GOT3 (cell line): ENCODE measurements around the gene INPP5F.
"Not testable (repeated sequence)": the region's sequence is repeated elsewhere in the genome, so short reads cannot be mapped to it uniquely, and the experiment has no call there.

Experiments used
- DNase-seq: peaks from one replicate; lab custom pipeline; 2025; ENCODE audit warnings: mixed read lengths; lab: John Stamatoyannopoulos, UW

INPP5F gene

DNA sequence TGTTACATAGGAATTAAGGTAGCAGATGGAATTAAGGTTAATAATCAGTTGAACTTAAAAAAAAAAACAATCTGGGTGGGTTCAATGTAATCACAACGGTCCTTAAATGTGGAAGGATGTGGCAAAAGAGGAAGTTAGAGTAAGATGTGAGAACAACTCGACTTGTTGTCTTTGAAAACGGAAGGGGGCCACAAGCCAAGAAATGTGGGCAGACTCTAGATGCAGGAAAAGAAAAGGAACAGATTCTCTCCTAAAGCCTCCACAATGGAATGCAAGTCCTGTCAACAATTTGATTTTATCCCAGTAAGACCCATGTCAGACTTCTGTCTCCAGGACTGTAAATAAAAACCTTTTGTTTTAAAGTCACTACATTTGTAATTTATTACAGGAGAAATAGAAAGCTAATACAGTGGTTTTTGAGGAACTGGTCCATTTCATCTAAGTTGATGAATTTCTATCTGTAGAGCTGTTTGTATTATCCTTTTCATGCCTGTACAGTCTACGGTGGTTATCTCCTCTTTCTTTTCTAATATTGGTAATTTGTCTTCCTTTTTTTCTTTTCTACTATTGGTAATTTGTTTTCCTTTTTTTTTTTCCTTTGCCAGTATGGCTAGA is 138.2 kb downstream of the INPP5F start:
- no peak for DNase-seq

DNA sequence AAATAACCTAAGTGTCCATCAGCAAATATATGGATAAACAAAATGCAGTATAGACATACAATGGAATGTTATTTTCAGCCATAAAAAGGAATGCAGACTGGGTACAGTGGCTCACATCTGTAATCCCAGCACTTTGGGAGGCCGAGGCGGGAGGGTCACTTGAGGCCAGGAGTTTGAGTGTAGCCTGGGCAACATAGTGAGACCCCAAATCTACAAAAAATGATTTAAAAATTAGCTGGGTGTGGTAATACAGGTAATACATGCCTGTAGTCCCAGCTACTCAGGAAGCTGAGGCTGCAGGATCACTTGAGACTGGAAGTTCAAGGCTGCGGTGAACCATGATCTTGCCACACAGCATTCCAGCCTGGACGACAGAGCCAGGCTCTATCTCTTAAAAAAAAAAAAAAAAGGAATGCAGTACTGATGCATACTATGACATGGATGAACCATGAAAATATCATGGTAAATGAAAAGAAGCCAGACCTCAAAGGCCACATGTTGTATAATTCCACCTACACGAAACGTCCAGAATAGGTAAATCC is 139.9 kb downstream of the INPP5F start:
- no peak for DNase-seq

DNA sequence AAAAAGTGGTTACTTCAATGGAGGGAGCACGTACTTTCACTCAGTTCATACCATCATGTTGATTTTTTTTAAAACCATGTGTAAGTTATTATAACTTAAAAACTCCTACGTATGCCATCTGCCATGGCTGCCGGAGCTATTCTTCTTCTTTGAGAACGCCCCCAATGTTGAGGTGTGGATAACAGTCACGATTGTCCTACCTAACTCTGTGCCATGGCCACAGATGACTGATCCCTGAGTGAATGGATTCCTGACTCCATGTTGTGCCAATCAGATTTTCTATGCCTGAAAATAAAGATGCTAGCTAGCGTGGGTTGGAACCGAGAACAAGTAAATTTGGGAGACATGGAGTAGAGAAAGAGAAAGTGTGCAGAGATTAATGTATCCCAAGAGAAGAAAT is 141.5 kb downstream of the INPP5F start:
- no peak for DNase-seq

DNA sequence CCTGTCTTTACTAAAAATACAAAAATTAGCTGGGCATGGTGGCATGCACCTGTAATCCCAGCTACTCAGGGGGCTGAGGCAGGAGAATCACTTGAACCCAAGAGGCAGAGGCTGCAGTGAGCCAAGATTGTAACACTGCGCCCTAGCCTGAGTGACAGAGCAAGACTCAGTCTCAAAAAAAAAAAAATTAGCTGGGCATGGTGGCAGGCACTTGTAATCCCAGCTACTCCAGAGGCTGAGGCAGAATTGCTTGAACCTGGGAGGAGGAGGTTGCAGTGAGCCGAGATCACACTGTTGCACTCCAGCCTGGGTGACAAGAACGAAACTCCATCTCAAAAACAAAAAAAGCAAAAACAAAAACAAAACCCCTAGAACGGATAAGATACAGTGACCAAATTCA is 143.5 kb downstream of the INPP5F start:
- not testable (repeated sequence) for DNase-seq

DNA sequence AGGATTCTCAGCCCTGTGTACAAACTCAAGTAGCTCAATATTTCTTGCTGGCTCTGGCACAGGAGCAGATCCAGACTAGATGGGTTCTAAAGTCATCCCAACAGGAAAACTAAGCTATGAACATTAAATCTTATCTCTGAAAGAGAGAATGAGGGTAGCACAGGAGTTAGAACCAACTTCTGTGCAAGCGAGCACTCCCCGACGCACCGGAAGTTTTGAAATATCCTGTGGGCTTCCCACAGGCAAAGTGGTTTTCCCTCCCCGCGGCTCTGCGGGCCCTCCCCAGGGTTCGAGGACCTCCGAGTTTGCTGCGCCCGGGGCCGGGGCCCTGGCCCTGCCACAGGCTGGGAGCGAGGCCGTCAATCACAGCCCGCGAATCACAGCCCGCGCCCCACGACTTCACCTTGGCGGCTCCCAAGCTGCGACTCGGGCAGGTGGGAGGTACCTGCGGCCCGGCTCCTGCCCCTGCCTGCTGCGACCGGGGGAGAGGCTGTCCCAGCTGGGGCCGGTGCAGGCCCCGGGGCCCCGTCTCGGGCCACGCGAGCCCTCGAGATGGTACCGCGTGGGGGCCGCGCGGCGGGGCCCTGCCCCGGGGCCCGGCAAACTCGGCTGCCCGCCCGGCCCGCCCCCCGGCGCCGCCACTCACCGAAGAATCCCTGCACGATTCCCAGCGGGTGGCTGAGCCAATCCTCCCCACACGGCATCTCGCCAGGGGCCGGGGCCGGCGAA is 146.2 kb downstream of the INPP5F start:
- DNase-seq, result no peak

DNA sequence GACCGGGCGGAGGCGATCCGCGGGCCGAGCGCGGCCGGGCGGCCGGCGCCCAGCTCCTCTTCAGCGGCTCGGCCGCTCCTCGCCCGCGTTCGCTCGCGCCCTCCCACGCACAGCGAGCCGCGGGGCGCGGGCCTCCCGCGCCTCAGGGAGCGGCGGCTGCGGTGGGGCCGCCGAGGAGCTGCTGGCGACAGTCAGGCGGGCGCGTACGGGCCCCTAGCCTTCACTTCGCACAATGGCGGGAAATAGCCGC is 146.7 kb downstream of the INPP5F start, which contains the start of gene MCMBP:
MCMBP (minus strand) TSS at position 234 of the 250 bp plus-strand sequence. CDS start 259 bp downstream, outside the sequence.
- no peak for DNase-seq

DNA sequence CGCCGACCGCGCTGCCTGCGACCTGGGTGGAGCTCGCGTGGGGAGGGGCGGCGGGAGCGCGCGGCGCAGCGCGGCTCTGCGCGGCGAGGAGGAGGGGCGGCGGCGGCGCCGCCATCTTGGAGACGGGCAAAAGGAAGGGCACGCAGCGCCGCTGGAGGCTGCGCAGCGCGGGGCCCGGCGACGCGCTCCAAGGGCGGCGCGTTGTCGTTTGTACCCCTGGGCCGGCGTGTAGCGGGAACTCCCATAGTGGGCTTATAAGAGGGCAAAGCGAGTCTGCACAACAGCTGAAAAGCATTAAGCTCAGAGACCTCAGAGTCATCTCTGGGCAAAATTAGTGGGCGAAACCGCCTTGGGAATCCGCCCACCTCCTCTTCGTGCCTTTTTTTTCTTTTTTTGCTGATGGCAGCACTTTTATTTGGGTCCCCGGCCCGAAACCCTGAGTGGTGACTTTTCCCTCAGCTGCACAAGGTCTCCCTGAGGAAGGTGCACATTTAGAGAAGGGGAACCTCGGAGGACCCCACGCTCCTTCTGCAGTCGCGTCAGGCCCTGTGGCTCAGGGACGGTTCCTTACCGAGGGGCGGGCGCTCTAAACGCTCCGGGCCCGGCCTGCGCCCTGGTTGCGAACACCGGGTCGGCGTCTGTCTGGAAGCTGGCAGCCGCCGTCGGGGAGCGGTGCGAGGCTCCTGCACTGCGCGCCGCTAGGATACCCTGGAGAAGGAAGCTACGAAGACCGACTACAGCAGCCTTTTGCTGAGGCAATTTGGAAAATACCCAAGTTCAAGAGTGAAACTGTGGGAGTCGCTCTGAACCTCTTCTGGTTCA is 147.2 kb downstream of the INPP5F start:
- peak; percentile 41 for DNase-seq

DNA sequence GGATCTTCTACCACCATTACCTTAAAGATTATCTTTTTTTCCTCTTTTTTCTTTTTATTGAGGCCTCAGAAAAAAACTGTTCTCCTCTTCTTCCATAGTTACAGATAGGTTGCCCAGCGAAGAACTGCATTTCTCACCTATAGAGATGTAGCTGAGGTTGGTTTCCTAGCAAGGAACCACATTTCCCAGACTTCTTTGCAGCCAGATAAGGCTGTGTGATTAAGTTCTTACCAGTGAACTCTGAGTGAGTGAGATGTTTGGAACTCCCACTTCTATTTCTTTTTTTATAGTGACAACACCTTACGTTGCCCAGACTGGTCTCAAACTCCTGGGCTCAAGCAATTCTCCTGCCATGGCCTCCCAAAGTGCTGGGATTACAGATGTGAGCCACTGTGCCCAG is 152.7 kb downstream of the INPP5F start:
- no peak for DNase-seq
